ENCODE data around the gene P2RX2.

P2RX2 gene

DNA sequence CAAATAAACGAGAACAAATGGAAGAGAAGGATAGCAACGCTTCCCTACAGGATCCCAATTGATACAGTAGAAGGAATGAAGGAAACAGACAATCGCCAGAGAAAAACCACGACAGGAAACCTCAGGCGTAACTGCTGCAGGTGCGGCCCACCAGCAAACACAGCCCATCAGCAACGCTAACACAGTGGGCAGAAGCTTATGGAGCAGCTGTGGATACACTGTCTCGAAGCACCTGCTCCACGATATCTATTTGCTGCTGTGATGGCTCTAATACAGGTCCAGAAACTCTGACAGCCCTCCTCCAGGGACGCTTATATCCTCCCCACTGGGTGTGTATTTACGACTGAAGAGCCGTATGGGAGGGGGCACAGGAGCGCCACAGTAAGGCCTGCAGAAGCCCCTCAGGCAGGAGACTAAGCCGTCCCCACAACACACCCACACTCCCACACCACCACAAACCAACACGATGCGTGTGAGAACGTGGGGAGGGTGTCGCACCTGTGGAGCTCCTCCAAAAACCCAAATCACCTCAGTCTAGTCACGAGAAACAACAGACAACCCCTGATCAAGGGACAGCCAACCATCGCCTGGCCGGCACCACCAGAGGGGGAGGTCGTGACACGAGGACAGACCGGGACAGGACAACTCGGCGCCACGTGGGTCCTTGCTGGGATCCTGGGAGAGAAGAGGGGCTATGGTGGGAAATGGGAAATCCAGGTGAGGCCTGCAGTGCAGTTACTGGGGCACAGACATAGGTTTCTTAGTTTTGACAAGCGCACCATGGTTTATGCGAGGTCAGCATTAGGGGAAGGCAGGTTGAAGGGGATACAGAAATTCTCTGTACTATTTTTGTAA lies 44.6 kb downstream of the P2RX2 start:
- no peak for DNase-seq

- DNase-seq: no peak
Measured at GRCh38 chr12:132664206-132665148, 45.9 kb downstream of the P2RX2 start.

DNA sequence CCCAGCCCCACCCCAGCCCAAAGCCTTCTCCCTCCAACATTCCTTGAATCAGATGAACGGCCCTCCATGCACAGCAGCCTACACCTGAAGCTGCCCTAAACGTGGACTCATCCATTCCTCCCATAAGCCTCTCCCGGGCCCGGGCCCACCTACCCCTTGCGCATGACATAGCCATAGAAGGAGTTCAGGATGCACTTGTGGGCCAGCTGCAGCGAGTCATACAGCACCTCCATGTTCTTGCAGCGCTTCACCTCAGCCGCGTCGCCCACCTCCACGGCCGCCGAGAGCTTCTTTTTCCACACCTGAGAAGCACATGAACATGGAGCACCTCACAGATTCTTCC lies 46.5 kb downstream of the P2RX2 start:
- DNase-seq: no peak

GRCh38 chr12:132665794-132666193 lies 47.2 kb downstream of the P2RX2 start:
- no peak for DNase-seq

DNA sequence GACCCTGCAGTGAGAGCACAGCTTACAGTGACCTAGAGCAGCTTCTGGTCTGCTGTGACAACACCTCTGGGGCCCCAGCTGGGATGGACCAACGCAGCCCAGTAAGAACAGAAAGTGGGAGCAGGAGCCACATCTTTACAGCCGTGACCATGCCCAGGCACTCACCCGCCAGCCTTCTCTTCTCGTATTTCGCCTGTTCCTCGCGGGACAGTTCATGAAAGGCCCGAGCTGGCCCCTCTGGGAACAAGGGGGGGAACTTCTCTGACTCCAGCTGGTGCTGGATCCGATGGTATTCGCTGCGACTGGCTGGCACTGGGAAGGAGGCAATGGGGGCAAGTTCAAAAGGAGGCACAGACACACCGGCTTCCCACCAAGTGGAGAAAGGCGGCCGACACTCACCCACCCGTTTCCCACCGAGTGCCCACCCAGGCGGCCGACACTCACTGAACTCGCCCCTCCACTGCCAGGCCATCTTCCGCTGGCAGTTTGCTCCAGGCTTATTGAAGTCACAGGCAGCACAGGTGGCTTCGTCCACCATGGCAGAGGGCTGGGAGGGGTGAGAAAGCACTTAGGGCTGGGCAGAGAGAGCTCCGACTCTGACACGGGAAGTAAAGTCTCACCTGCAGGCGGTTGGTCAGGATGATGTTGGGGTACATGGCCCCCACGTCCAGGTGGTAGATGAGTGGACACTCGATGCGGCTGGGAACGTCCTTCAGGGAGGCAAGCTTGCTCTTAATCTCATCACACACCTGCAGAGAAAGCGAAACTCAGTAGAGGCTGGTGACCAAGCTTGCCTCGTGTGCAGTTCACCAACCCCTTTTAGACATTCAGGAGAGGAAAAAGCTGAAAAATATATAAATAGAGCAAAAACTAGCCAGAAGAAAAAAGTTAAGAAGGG lies 49.9 kb downstream of the P2RX2 start:
- DNase-seq: no peak

- no peak for DNase-seq
Measured at GRCh38 chr12:132669166-132669879, 50.7 kb downstream of the P2RX2 start.

All from NCI-H524 (cell line).